Measurements from ENCODE around the gene LRRC37A3. TPM values are rescaled to one million over a fixed set of nuclear protein-coding genes. Genes with fewer than 3 reads are reported as not detected.
"Not testable (repeated sequence)": the region's sequence is repeated elsewhere in the genome, so short reads cannot be mapped to it uniquely, and the experiment has no call there.

The LRRC37A3 gene
- total and polyA plus RNA-seq, 2 donors = 7.9 to 8.5 TPM

GRCh38 chr17:64829068-64829467 is 90.2 kb downstream of the LRRC37A3 start:
- DNase-seq (ENCODE audit: low read depth in 6 of 9, low spot score in 9 of 9); H3K4me3 ChIP-seq (ENCODE audit: low read length in 2 of 2); H3K9me3 ChIP-seq (ENCODE audit: control insufficient read depth in 2 of 2, insufficient read depth in 1 of 2, low read length in 1 of 2); H3K27me3 ChIP-seq (ENCODE audit: control insufficient read depth in 2 of 2, insufficient read depth in 1 of 2, low read length in 1 of 2); H3K36me3 ChIP-seq (ENCODE audit: control insufficient read depth in 2 of 2, insufficient read depth in 2 of 2, low read length in 1 of 2); H3K4me1 ChIP-seq (ENCODE audit: control insufficient read depth in 2 of 2, insufficient read depth in 2 of 2, low read length in 2 of 2); H3K27ac ChIP-seq (ENCODE audit: low read depth in 1 of 2, low read length in 1 of 2): not testable (repeated sequence)
- WGBS = 98% methylated on average over 5 of the region's 5 CpGs

- H3K27ac ChIP-seq (ENCODE audit: low read depth in 1 of 2, low read length in 1 of 2); H3K27me3 ChIP-seq (ENCODE audit: control insufficient read depth in 2 of 2, insufficient read depth in 1 of 2, low read length in 1 of 2); H3K4me3 ChIP-seq (ENCODE audit: low read length in 2 of 2); DNase-seq (ENCODE audit: low read depth in 6 of 9, low spot score in 9 of 9); H3K9me3 ChIP-seq (ENCODE audit: control insufficient read depth in 2 of 2, insufficient read depth in 1 of 2, low read length in 1 of 2); H3K4me1 ChIP-seq (ENCODE audit: control insufficient read depth in 2 of 2, insufficient read depth in 2 of 2, low read length in 2 of 2): not testable (repeated sequence)
- WGBS = 96% methylated on average over 5 of the region's 5 CpGs
- peaks cover 26 to 43% of the 10 kb centered on the region in 2 donors for H3K36me3 ChIP-seq (ENCODE audit: control insufficient read depth in 2 of 2, insufficient read depth in 2 of 2, low read length in 1 of 2)
Measured at GRCh38 chr17:64818904-64819303, 100.4 kb downstream of the LRRC37A3 start.

DNA sequence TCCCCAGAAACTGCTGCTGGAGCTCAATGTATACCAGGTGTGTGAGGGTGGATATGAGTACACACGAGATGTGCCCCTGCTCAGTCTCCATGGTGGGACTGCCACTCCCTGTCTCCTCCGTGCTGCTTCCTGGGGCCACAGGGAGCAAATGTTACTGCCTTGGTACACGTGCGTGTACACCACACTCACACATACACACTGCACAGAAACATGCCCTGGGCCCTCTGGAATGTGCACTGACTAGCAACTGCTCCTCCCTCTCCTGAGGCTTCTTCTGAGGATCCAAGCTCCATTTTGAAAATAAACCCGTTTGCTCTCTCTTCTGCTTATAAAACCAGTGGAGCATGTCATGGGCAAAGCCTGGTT is 103.5 kb downstream of the LRRC37A3 start:
- H3K36me3 ChIP-seq (ENCODE audit: control insufficient read depth in 2 of 2, insufficient read depth in 2 of 2, low read length in 1 of 2) = peaks cover 10 to 26% of the 10 kb centered on the region in 2 donors
- 93% methylated on average over 5 of the region's 5 CpGs for WGBS
- not testable (repeated sequence) for H3K4me1 ChIP-seq (ENCODE audit: control insufficient read depth in 2 of 2, insufficient read depth in 2 of 2, low read length in 2 of 2); H3K9me3 ChIP-seq (ENCODE audit: control insufficient read depth in 2 of 2, insufficient read depth in 1 of 2, low read length in 1 of 2); H3K27me3 ChIP-seq (ENCODE audit: control insufficient read depth in 2 of 2, insufficient read depth in 1 of 2, low read length in 1 of 2); DNase-seq (ENCODE audit: low read depth in 6 of 9, low spot score in 9 of 9); H3K27ac ChIP-seq (ENCODE audit: low read depth in 1 of 2, low read length in 1 of 2); H3K4me3 ChIP-seq (ENCODE audit: low read length in 2 of 2)

GRCh38 chr17:64814993-64815832 is 104.1 kb downstream of the LRRC37A3 start:
- peaks cover 10 to 26% of the 10 kb centered on the region in 2 donors for H3K36me3 ChIP-seq (ENCODE audit: control insufficient read depth in 2 of 2, insufficient read depth in 2 of 2, low read length in 1 of 2)
- not testable (repeated sequence) for H3K27ac ChIP-seq (ENCODE audit: low read depth in 1 of 2, low read length in 1 of 2); H3K9me3 ChIP-seq (ENCODE audit: control insufficient read depth in 2 of 2, insufficient read depth in 1 of 2, low read length in 1 of 2); H3K4me1 ChIP-seq (ENCODE audit: control insufficient read depth in 2 of 2, insufficient read depth in 2 of 2, low read length in 2 of 2); H3K27me3 ChIP-seq (ENCODE audit: control insufficient read depth in 2 of 2, insufficient read depth in 1 of 2, low read length in 1 of 2); DNase-seq (ENCODE audit: low read depth in 6 of 9, low spot score in 9 of 9); H3K4me3 ChIP-seq (ENCODE audit: low read length in 2 of 2)
- WGBS = 99% methylated on average over 12 of the region's 12 CpGs

DNA sequence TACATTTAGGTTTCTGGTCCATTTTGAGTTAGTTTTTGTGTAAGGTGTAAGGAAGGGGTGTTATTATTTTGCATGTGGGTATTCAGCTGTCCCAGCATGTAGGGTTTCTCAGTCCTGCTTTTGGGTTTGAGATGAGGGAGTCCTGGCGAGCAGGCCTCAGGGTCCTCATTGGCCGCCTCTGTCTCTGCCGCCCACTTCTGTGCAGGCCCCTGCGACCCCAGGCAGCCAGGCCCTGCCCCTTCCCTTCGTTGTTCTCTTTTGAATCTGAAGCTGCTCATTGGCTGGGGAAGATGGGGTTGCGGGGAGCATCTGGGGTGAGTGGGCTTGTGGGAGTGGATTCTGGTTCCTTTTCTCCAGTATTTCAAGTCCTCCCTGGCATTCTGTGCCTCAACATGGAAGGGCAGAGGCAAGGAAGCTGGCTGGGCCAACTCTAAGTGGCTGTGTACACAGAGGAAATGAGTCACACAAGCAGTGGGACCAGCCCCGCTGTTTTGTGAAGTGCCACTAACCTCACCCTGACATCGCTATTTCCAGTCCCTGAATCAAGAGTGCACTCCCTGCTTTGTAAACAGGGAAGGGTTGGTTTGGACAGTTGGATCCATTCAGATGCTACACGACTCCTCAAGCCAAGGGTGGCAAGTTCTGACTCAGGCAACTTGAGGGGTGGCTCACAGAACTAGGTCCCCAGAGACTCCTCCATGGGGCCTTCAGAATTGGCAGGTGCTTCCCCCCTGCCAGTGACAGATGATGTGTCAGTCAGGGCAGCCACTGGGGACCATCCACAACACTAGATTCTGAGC is 110.9 kb downstream of the LRRC37A3 start:
- peak in 2 of 9 donors; percentile 3 to 31 for DNase-seq (ENCODE audit: low read depth in 6 of 9, low spot score in 9 of 9)
- WGBS = 55% methylated on average over 7 of the region's 9 CpGs

More for the DNA sequence above, 110.9 kb downstream of the LRRC37A3 start:
- not testable (repeated sequence) for H3K4me1 ChIP-seq (ENCODE audit: control insufficient read depth in 2 of 2, insufficient read depth in 2 of 2, low read length in 2 of 2); H3K27me3 ChIP-seq (ENCODE audit: control insufficient read depth in 2 of 2, insufficient read depth in 1 of 2, low read length in 1 of 2); H3K27ac ChIP-seq (ENCODE audit: low read depth in 1 of 2, low read length in 1 of 2); H3K4me3 ChIP-seq (ENCODE audit: low read length in 2 of 2); H3K36me3 ChIP-seq (ENCODE audit: control insufficient read depth in 2 of 2, insufficient read depth in 2 of 2, low read length in 1 of 2); H3K9me3 ChIP-seq (ENCODE audit: control insufficient read depth in 2 of 2, insufficient read depth in 1 of 2, low read length in 1 of 2)

Other genes starting within 250 kb of the LRRC37A3 start
- 45.6 TPM for gene GNA13, start 137.3 kb upstream of the LRRC37A3 start, total RNA-seq
- gene GNA13, start 137.3 kb upstream of the LRRC37A3 start, polyA plus RNA-seq = 43.6 TPM
- gene RGS9, start 217.9 kb upstream of the LRRC37A3 start, total RNA-seq = 1.9 TPM
- 2.6 TPM for gene RGS9, start 217.9 kb upstream of the LRRC37A3 start, polyA plus RNA-seq

Measured in thymus (tissue), 11 donors.